ENCODE results near the gene CREBBP. TPM values are rescaled to one million over a fixed set of nuclear protein-coding genes. Genes with fewer than 3 reads are reported as not detected.

The CREBBP gene
- total RNA-seq, 2 experiments from 2014 or later = 36.0 to 72.3 TPM

- intact Hi-C loops (cut with micrococcal nuclease; ENCODE audit: unreplicated experiment) = no loop called here
- Histone ChIP-seq H3K9me2 (ENCODE audit: insufficient read depth, low read length) (no peaks in the 10 kb centered on the region), H3K4me1 (ENCODE audit: insufficient read depth, low read length, poor library complexity, severe bottlenecking) (no peaks in the 10 kb centered on the region), H3K36me3 (ENCODE audit: insufficient read depth, low read length) (peaks cover 77% of the 10 kb centered on the region), H3K9me3 (ENCODE audit: low read length) (no peaks in the 10 kb centered on the region), H3K4me2 (ENCODE audit: low read length) (no peak overlapping the region), H2AFZ (ENCODE audit: low read length) (no peak overlapping the region), H3K79me2 (ENCODE audit: insufficient read depth, low read depth, low read length) (no peaks in the 10 kb centered on the region), H3K27ac (ENCODE audit: low read depth, low read length, poor library complexity, severe bottlenecking) (no peak overlapping the region), H3K4me3 (ENCODE audit: low read depth, low read length, poor library complexity, severe bottlenecking) (no peak overlapping the region), H4K20me1 (ENCODE audit: insufficient read depth, low read length) (no peaks in the 10 kb centered on the region)
- no peak for DNase-seq (ENCODE audit: low spot score)
- CTCF ChIA-PET (ENCODE audit: unreplicated experiment) = no interaction called here
- no peak for TF ChIP-seq CTCF (conservative IDR thresholded peaks at IDR 0.05; ENCODE audit: low read length)
- no peak for TF ChIP-seq EZH2phosphoT487 (IDR thresholded peaks at IDR 0.05; ENCODE audit: borderline replicate concordance, low read depth, low read length)
- POLR2A ChIA-PET = interaction anchor here (0.5 to 0.7 kb wide), 4 partner anchors 14 to 187 kb away, joined by 3 to 5 read pairs (median 3); no protein-coding TSS in a partner anchor
- no TSS peak for BruUV-seq (replicated peaks)
These were observed 192.7 kb downstream of the CREBBP start for GRCh38 chr16:3687792-3688191.

- CTCF ChIA-PET (ENCODE audit: unreplicated experiment) = no interaction called here
- Histone ChIP-seq H3K79me2 (ENCODE audit: insufficient read depth, low read depth, low read length) (no peaks in the 10 kb centered on the region), H3K9me2 (ENCODE audit: insufficient read depth, low read length) (no peaks in the 10 kb centered on the region), H3K36me3 (ENCODE audit: insufficient read depth, low read length) (peaks cover 84% of the 10 kb centered on the region), H3K4me3 (ENCODE audit: low read depth, low read length, poor library complexity, severe bottlenecking) (no peak overlapping the region), H3K27ac (ENCODE audit: low read depth, low read length, poor library complexity, severe bottlenecking) (no peak overlapping the region), H2AFZ (ENCODE audit: low read length) (no peak overlapping the region), H3K9me3 (ENCODE audit: low read length) (no peaks in the 10 kb centered on the region), H4K20me1 (ENCODE audit: insufficient read depth, low read length) (no peaks in the 10 kb centered on the region), H3K4me2 (ENCODE audit: low read length) (no peak overlapping the region), H3K4me1 (ENCODE audit: insufficient read depth, low read length, poor library complexity, severe bottlenecking) (no peaks in the 10 kb centered on the region)
- intact Hi-C loops (cut with micrococcal nuclease; ENCODE audit: unreplicated experiment) = no loop called here
- POLR2A ChIA-PET = interaction anchor here (0.5 kb wide), 1 partner anchor 43 kb away, joined by 3 read pairs; no protein-coding TSS in a partner anchor
- no peak for TF ChIP-seq CTCF (conservative IDR thresholded peaks at IDR 0.05; ENCODE audit: low read length)
- no peak for TF ChIP-seq EZH2phosphoT487 (IDR thresholded peaks at IDR 0.05; ENCODE audit: borderline replicate concordance, low read depth, low read length)
- DNase-seq (ENCODE audit: low spot score) = no peak
- BruUV-seq (replicated peaks) = no TSS peak
These were observed 193.5 kb downstream of the CREBBP start for GRCh38 chr16:3687021-3687420.

GRCh38 chr16:3681206-3681605 lies 199.3 kb downstream of the CREBBP start:
- H2AFZ ChIP-seq (ENCODE audit: low read length) = no peak overlapping the region
- no peak overlapping the region for H3K4me2 ChIP-seq (ENCODE audit: low read length)
- no peaks in the 10 kb centered on the region for H3K9me3 ChIP-seq (ENCODE audit: low read length)
- ChIA-PET CTCF (ENCODE audit: unreplicated experiment) (no interaction called here), POLR2A (interaction anchor here (0.7 kb wide), 1 partner anchor 17 kb away, joined by 6 read pairs; no protein-coding TSS in a partner anchor)
- H3K27ac ChIP-seq (ENCODE audit: low read depth, low read length, poor library complexity, severe bottlenecking) = no peak overlapping the region
- no peaks in the 10 kb centered on the region for H4K20me1 ChIP-seq (ENCODE audit: insufficient read depth, low read length)
- no TSS peak for BruUV-seq (replicated peaks)
- no peak for DNase-seq (ENCODE audit: low spot score)
- TF ChIP-seq CTCF (conservative IDR thresholded peaks at IDR 0.05; ENCODE audit: low read length) = no peak
- no peak for TF ChIP-seq EZH2phosphoT487 (IDR thresholded peaks at IDR 0.05; ENCODE audit: borderline replicate concordance, low read depth, low read length)
- intact Hi-C loops (cut with micrococcal nuclease; ENCODE audit: unreplicated experiment) = no loop called here
- H3K79me2 ChIP-seq (ENCODE audit: insufficient read depth, low read depth, low read length) = no peaks in the 10 kb centered on the region
- H3K4me3 ChIP-seq (ENCODE audit: low read depth, low read length, poor library complexity, severe bottlenecking) = no peak overlapping the region
- no peaks in the 10 kb centered on the region for H3K4me1 ChIP-seq (ENCODE audit: insufficient read depth, low read length, poor library complexity, severe bottlenecking)
- H3K9me2 ChIP-seq (ENCODE audit: insufficient read depth, low read length) = no peaks in the 10 kb centered on the region
- H3K36me3 ChIP-seq (ENCODE audit: insufficient read depth, low read length) = peaks cover 94% of the 10 kb centered on the region

Data from OCI-LY7 (cell line).